T-helper 9 cell (primary cell): ENCODE data around the gene TRIM71.
"Not testable (repeated sequence)": the region's sequence is repeated elsewhere in the genome, so short reads cannot be mapped to it uniquely, and the experiment has no call there.

Experiments
- DNase-seq: peaks from one replicate; pipeline ENCODE4 v3.0.0-alpha.2; 2020

Gene TRIM71

GRCh38 chr3:32939531-32940284 lies 121.9 kb downstream of the TRIM71 start:
- DNase-seq, result not testable (repeated sequence)

GRCh38 chr3:32940726-32941125 lies 122.9 kb downstream of the TRIM71 start:
- DNase-seq, result no peak

GRCh38 chr3:32945136-32945535 lies 127.3 kb downstream of the TRIM71 start:
- no peak for DNase-seq

- not testable (repeated sequence) for DNase-seq
Observed at GRCh38 chr3:32945598-32945997, 127.8 kb downstream of the TRIM71 start.

GRCh38 chr3:32946973-32947788 lies 129.4 kb downstream of the TRIM71 start:
- no peak for DNase-seq
